ENCODE results near the gene MAPK8IP2.

GRCh38 chr22:50620593-50621355 lies 20.2 kb downstream of the MAPK8IP2 start:
- no peak for TF ChIP-seq POLR2A (IDR thresholded peaks at IDR 0.05)
- TF ChIP-seq CTCF (IDR thresholded peaks at IDR 0.05) = peak in 2 of 6 experiments; percentile 86 to 87

Data from esophagus squamous epithelium (tissue), 4 donors.